ENCODE results near the gene RPS6KA5.

The RPS6KA5 gene

DNA sequence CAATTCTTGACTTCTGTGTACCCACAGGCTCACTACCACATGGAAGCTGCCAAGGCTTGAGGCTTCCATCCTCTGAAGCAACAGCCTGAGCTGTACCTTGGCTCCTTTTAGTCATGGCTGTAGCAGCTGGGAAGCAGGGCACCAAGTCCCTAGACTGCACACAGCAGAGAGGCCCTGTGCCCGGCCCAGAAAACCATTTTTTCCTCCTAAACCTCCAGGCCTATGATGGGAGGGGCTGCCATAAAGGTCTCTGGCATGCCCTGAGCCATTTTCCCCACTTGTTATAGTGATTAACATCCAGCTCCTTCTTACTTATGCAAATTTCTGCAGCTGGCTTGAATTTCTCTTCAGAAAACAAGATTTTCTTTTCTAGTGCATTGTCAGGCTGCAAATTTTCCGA is 121.8 kb downstream of the RPS6KA5 start:
- no peak for DNase-seq (ENCODE audit: low read depth)

DNA sequence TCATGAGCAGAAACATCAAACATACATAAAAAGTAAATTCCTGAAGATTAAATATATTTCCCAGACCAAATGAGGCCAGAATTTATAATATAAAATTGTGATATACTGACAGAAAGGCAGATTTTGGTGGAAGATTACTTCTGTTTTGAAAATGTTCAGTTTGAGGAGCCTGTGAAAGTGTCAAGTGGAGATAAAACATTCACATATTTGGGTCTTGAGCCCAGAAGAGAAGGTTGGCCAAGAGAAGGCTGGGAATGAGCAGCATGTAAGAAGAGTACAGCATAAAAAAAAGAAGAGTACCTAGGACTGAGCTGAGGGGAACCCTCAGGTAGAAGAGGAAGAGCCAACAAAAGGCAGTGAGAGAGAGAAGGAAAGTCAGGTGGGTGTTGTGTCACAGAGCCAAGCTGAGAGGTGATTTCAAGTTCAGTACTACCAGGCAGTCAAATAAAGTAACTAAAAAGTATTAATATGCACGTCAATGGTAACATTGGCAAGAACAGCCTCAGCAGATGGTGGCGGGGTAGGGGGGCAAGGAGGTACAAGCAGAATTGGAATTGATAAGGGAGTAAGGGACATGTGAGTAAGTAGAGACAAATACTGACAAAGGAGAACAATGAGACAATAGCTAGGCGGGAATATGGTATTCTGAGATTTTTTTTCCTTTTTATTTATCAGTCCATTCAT is 123.5 kb downstream of the RPS6KA5 start:
- no peak for DNase-seq (ENCODE audit: low read depth)

DNA sequence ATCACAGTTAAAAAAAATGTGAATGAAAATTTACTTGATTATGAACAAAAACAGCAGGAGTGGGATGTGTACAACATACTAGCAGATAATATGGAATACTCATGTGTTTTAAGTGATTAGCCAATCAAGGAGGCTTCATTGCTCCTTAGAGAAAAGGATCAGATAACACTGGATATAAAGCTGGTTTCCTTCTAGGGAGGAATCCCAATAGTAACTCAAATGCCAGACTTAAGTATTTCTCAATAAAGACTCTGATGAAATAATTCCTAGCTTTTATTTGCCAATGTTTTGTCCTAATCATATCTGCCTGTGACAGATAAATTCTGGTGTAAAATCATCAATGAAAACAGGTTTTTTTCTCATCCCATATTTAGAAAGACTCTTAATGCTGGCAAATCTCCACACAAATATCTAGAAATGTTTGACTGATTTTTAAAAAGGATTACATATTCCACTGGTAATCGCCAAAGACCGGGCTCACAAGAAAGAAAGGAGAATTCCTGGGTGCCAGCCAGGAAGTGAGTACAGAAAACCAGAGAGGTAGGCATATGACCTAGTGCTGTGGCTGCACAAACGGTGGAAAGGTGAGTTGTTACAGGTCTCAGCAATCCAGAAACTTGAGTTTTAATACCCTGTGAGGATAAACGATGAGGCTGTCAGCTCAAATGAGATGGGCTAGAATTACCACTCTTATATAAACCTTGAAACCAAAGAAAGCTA is 135.7 kb downstream of the RPS6KA5 start:
- no peak for DNase-seq (ENCODE audit: low read depth)

DNA sequence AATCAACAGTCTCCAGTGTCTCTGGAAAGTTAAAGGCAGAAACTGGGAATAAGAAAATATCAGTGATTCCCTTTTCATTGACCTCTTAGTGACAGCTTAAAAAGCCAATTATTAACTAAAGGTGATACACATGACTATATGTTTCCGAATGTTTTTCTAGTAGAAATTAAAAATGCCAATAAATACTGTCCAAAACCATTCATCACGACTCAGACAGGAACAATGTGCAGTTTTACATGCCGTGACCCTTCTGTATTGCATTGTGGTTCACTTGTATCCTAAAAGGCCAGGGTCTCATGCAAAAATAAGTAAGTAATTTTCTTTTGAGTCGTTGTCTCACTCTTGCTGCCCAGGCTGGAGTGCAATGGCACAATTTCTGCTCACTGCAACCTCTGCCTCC is 138.3 kb downstream of the RPS6KA5 start:
- DNase-seq (ENCODE audit: low read depth): no peak

DNA sequence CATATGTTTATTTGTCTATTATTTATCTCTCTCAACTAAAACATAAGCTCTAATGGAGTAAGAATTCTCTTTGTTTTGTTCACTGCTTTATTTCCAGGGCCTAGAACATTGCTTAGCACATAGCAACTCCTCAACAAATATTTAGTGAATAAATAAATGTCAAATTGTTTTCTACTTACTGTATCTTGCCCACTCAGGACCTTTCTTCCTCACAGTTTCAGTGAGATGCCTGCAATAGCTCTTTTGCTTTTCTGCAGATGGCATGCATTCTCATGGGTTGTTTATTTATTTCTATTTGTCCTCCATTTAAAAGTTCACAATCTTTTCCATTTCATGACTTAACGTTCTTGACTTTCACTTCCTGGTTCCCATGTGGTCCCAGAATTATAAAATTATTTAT is 149.3 kb downstream of the RPS6KA5 start:
- no peak for DNase-seq (ENCODE audit: low read depth)

DNA sequence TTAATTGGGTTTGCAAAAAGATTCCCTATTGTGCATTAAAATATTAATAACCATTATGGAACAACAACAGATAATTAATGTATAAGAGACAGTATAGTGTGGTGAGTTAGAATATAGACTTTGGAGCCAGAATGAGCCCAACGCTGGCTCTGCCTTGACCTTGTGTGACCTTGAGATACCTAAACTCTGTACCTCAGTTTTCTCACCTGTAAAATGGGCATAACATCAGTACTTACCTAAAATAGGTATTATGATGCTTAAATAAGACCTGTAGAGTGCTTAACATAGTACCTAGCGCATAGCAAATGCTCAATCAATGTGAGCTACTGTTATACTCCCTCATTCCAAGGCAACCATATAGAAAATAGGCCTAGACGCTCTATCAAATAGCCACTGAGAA is 153.3 kb downstream of the RPS6KA5 start:
- no peak for DNase-seq (ENCODE audit: low read depth)

DNA sequence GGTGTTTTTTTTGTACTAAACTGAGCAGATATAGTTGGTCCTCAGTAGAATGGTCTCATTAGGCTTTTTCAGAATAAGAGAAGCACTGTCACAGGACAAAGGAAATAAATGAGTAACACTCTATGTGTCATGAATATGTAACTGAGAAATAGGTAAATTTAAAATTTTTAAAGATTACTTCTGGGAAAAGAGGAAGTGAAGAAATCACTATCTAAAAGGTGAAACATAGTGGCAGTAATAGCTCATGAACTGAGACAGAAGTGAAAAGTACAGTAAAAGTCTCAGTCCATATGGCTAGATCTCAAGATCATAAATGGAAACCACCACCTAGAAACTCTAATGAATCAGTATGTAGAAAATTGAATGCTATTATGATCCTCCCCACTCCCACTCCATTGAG is 154.9 kb downstream of the RPS6KA5 start:
- DNase-seq (ENCODE audit: low read depth): no peak

DNA sequence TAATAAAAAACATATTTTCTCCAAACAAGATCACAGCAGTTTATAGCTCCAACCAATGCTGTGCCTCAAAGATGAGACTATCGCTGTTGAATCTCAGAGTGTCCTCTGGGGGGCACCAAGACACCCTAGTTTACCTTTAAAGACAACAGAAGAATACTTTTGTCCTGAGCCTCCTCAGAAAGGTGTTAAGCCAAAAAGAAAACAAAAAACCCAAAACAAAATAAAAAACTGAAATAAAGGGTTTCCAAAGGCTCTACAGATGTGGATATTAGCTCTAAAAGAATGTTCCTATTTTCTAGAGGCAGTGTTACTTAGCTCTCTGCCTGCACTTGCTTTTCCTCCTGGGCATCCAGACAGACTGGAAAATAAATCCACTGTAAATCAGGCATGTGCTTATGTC is 157.3 kb downstream of the RPS6KA5 start:
- DNase-seq (ENCODE audit: low read depth): peak; percentile 31

DNA sequence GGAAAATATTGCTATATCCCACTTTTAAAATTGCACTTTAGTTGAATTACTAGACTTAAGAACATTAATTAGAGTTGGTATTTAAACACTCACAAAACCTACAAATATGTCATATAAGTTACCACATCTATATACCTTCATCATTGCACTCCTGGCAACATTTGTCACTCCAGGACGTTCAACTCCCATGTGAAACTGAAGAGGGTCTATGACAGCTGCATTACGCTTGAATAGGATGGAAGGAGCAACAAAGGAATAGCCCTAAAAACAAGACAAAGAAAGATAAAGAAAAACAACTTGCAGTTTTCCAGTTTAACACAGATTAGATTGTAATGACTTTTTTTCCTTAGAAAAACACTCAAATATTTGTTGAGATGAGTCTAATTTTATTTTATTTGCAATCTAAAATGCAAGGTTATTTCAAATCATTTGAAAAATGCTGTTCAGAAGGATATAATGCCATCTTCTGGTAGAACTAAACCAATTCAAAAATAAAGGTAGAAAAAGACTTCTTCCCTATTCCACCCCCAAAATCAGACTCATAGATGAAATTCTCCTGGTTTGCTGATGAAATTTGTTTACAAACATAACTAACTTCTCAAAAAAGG is 159.9 kb downstream of the RPS6KA5 start:
- DNase-seq (ENCODE audit: low read depth): no peak

DNA sequence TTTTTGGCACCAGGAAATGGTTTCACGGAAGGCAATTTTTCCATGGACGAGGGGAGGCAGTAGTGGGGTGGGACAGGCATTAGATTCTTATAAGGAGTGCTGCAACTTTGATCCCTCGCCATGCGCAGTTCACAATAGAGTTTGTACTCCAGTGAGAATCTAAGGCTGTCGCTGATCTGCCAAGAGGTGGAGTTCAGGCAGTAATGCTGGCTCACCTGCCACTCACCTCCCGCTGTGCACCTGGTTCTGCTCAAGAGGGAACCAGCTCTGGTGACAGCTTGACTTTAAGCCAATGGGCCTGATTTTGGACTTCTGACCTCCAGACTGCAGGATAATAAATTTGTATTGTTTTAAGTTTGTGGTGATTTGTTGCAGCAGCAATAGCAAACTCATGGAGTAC is 163.4 kb downstream of the RPS6KA5 start:
- DNase-seq (ENCODE audit: low read depth): no peak

DNA sequence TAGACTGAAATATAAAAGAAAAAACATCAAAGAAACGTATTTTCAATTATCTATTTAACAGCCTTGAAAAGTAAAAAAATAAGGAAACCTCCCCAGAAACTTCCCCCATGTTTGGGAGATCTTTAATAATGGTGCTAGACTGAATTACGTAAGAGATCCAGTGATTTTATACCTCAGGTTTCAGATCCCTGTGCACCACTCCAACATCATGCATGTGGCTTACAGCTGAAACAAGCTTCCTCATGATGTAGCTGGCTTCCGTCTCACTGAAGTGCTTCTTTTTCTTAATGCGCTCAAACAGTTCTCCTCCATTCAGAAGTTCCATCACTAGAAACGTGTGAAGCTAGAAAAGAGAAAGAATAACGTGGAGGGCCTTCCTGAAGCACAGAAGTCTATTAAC is 166.2 kb downstream of the RPS6KA5 start:
- DNase-seq (ENCODE audit: low read depth): no peak

DNA sequence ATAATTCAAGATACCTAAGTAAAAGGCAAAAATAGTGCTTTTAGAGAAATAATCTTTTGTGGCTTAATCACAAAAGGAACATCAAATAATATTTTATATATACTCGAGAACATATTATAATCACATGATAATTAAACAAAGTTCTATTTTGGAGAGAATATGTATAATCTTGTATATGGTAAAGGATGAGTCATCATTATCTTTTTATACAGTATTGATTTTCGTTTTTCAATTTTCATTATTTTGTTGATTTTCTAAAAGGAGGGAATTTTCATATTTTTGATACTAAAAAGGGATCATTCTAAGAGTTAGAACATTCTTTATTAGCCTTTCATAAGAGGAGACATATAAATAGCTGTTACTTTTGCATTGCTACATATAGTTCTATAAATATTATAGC is 166.9 kb downstream of the RPS6KA5 start:
- no peak for DNase-seq (ENCODE audit: low read depth)

DNA sequence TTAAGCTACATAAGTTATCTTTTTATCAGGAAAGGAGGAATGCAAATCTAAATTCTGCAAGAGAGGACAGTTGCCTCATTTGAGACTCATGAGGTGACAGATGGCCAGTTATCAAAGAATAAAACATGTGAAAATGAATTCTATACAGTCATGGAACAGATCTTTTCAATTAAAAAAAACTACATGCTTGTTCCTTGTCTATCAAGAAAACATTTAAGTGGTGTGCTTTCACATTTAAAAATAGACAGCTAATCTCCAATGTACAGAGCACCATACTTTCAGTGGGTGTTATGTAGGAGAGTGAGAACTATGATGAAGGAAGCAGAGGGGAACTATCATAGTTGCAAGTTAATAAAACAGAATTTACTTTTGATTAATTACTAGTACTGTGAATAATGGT is 167.5 kb downstream of the RPS6KA5 start:
- DNase-seq (ENCODE audit: low read depth): no peak

DNA sequence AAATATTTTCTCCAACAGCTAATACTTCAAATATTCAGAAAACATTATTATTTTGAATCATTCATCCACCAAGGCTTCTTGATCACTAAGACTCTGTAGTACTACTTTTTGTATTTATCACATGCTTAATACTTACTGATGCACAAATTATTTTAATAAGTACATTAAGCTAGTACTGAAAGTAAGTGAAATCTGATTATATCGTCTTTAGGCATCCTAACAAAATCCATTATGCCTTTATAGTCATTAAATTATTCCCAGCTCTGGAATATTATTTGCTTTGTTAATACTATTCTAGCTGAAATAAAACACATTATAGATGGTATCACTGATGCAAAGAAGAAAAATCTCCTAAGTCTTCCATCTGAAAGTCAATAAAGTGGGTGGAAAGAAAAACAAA is 169.1 kb downstream of the RPS6KA5 start:
- DNase-seq (ENCODE audit: low read depth): no peak

DNA sequence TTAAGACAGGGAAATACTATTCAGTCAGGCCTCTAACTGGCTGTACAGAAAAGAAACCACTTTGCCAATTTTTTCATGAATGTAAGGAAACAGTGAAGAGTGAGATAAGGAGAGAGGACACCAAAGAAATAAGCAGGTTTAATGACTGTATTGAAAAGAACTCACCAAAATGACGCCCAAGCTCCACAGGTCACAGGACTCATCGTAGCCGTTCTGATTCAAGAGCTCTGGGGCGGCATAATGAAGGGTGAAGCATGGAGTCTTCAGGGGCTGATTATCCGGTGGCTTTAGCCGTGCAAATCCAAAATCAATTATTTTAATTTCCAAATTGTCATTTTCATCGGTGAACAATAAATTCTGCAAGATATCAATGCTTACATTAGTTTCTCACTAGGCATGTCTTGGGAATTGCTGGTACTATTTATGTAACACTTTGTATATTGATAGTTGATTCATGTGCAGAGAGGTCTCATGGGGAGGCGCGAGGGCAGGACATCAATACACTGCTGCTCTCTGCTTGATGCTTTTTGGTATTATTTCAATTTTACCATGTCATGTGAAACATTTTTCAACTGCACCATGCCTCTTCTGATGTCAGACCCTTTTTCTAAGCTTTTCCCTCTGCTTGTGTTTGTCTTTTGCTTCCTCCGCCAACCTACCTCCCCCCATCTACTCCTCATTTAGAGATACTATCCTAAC is 170.0 kb downstream of the RPS6KA5 start:
- no peak for DNase-seq (ENCODE audit: low read depth)

DNA sequence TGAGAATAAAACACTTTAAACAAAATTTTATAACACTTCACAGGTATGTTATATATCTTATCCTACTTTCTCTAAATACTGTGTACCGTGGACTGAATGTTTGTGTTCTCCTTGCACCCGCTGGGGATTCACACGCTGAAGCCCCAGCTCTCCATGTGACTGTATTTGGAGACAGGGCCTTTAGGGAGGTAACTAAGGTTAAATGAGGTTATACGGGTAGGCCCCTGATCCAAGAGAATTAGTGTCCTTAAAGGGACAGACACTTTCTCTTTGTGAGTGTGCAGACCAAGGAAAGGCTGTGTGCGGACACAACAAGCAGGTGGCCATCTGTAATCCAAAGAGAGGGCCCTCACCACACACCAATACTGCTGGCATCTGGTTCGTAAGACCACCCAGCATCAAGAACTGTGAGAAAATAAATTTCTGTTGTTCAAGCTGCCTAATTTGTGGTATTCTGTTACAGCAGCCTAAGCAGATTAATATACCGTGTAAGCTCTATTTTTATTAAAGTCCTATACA is 174.1 kb downstream of the RPS6KA5 start:
- no peak for DNase-seq (ENCODE audit: low read depth)

DNA sequence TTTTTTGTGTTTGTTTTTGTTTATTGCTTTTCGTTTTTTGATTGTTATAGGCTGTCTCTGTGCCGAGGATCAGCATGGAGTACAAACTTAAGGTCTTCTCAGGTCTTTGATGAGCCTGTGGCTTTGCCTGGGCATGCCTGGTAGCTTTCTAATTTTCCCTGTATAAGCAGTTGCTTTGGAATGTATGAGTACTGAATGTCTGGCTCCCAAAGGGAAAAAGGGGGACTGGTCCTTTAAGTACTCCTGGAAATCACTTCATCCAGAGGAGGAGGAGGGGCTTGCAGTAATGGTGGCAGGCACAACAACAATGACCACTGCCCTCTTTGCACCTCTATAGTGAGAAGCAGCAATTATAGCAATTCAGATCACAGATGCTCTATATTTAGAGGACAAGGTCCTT is 176.7 kb downstream of the RPS6KA5 start:
- no peak for DNase-seq (ENCODE audit: low read depth)

DNA sequence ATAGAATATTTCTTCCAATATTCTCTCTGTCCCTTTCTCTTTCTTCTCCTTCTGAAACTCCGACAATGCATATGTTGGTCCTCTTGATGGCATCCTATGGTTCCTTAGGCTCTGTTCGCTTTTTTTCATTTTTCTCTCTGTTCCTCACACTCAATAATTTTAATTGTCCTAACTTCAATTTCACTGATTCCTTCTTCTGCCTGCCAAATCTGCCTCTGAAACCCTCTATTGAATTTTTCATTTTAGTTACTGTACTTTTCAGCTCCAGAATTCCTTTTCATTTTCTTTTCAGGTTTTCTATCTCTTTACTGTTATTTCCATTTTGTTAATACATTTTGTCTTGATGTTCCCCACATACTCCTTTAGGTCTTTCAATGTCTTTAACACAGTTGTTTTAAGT is 177.2 kb downstream of the RPS6KA5 start:
- DNase-seq (ENCODE audit: low read depth): no peak

DNA sequence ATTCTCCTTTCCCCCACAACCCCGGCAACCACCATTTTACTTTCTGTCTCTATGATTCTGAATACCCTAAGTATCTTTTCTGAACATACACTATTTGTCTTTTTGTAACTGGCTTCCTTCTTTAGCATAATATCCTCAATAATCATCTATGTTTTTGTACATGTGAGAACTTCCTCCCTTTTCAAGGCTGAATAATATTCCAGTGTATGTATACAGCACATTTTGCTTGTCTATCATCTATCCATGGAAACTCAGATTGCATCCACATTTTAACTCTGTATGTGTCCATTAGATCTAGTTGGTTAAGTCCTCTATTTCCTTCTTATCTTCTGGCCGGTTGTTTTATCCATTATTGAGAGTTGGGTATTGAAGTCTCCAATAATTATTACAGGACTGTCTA is 180.2 kb downstream of the RPS6KA5 start:
- DNase-seq (ENCODE audit: low read depth): no peak

DNA sequence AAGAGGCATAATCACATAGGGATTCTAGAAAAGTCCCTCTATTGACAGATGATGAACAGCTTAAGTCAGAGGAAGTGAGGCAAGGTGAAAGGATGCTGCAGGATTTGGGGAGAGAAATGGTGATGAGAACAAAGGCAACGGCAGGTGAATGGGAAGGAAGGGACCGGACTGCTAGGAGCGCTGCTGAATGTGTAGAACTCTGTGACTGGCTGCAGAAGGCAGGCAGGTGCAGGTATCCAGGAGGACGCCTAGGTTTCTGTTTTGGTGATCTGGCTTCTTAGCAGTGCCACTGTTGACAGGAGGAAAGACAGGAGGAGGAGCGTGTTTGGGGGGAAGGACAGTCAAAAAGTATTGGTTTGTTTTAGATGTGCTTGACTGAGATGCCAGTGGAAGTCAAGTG is 185.8 kb downstream of the RPS6KA5 start:
- no peak for DNase-seq (ENCODE audit: low read depth)

DNA sequence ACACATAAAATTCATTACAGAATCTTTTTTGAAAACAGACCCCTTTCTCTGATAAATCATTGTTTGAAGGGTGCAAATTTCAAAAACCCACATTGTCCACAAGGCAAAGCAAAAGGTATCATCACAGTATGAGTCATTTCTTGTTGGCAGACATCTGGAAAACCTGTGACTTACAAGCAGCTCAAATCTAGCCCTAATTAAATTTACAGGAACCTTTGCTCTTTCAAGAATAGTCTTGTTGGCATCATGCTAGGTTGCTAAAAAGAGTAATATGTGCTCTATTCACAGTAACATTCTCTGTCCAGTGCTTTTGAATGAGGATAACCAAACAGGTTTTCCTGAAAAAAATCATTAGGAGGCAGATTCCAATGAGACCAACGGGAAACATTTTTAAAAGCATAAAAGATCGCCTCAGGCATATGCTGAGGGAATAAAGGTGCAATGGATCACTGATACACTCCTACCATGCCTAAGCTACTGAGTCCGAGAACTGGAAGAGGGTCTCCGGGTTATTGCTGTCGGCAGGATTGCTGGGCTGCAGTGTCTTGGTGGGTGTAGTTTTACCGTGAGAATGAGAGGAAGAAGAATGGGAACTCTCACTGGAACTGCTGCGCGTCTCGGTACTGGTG is 188.7 kb downstream of the RPS6KA5 start:
- no peak for DNase-seq (ENCODE audit: low read depth)

DNA sequence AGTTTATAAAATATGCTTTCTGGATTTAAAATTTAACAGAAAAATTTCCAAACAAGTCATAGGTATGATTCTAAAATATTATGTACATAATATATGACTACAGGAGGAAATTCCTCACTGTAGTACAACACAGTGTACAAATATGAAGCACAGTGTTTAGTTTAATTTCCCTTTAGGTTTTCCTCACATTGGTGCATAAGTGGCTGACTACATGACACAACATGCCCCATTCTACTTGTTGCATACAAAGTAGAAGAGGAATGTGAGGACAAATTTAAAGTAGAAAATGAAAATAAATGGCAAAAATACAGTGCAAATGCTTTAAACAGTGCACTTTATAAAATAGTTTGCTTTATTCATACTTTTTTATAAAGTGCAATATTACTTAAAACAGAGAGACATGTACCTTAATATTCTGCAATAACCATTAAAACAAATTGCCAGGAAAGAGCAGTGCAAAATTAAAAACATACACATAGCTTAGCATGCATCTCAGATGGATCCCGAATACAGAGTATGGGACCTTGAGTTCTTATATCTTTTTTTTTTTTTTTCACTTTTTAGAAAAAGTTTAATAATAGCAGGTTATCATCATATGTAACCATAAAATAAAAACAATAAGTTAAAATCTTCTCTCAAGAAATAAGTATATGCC is 189.4 kb downstream of the RPS6KA5 start:
- DNase-seq (ENCODE audit: low read depth): no peak

Data from stimulated activated CD8-positive, alpha-beta memory T cell treated with anti-CD3 and anti-CD28 coated beads, Interleukin-4, amount 100 ng/mL, for 24 hours (primary cell).